Pulmonary artery endothelial cell (primary cell): ENCODE results near the gene ZCWPW2. TPM values are rescaled to one million over a fixed set of nuclear protein-coding genes. Genes with fewer than 3 reads are reported as not detected.

Experiments used
- DNase-seq: peaks from one replicate; pipeline ENCODE4 v3.0.0-alpha.2; 2011; ENCODE audit warnings: low read depth, low spot score
- total RNA-seq: library from RNA; depleted of rRNA; stranded (reverse); fragments of >200 nt; gene quantifications from 2 replicates; pipeline ENCODE4 v1.2.3, GENCODE V29; 2014

The ZCWPW2 gene
- total RNA-seq, 1 donor from 2014 or later, result 0.13 TPM

DNA sequence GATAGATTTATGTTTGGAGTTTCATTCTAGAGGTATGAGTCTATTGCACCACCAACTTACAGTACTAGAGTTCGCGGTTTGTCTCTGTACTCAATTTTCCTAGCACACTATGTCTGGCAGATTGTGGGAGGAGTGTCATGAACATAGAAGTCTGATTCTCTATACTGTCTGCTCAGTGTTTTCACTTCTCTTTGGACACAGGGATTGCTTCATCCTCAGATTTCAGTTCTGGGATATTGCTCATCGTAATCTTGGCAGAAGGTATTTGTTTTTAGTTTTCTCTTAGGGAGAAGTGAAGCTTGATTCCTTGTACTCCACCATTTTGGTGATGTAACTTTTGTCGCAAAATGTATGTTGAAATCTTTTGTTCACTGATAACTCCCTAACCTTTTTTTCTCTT lies 27.9 kb downstream of the ZCWPW2 start:
- DNase-seq, result no peak

DNA sequence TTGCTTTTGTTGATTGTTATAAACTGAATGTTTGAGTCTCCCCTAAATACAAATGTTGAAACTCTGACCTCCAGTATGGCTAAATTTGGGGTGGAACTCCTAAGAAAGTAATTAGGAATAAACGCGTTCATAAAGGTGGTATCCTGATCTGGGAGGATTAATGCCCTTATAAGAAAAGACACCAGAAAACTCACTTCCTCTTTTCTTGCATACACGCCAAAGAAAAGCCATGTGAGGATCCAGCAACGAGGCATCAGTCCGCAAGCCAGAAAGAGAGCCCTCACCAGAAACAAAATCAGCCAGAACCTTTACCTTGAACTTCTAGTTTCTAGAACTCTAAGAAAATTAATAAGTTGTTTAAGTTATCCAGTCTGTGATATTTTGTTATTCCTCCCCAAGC lies 37.5 kb downstream of the ZCWPW2 start:
- no peak for DNase-seq

DNA sequence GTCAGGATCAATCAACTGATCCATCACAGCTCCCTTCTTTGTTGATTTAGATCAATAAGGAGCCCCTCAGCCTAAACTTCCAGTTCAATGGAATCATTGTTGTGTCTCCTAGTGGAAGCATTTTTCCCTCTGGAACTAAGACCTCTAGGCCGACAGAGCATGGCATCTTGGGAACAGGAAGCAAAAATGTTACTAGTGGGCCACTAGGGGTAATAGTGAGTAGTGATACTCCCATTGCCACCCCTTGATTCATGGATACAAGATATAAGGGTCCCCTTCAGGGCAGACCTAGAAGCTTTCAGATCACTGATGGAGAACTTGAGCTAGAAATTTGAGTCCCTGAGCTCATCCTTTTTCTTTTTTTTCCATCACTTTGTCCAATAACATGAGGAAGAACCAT lies 40.5 kb downstream of the ZCWPW2 start:
- no peak for DNase-seq

DNA sequence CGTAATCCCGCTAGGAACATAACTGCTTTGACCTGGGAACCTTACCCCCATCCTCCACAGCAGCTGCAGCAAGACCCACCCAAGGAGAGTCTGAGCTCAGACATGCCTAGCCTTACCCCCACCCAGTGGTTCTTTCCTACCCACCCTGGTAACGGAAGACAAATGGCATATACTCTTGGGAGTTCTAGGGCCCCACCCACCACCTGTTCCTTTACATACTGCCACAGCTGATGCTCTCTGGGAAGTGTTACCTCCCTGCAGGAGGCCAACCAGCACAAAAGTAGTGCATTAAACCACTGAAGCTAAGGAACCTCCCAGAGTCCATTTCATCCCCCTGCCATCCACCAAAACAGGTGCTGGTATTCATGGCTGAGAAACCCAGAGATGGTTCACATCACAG lies 50.7 kb downstream of the ZCWPW2 start:
- DNase-seq, result no peak

DNA sequence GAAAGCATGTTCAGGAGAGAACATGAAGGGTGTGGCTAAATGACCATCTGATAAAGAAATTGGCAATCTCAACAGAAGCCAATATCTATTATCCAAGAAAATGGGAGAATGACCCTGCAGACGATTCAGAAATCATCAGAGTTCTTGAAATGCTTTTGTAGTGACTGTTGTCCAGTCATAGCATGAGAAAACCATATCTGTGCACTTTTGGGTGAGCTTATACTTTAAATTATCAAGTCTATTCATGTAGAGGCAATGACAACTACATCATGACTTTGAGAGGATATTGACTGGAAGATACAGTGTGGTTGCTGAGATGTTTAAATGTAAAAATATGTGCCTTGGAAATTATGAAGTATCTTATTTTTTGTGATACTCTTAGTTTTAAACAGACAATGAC lies 57.7 kb downstream of the ZCWPW2 start:
- no peak for DNase-seq

DNA sequence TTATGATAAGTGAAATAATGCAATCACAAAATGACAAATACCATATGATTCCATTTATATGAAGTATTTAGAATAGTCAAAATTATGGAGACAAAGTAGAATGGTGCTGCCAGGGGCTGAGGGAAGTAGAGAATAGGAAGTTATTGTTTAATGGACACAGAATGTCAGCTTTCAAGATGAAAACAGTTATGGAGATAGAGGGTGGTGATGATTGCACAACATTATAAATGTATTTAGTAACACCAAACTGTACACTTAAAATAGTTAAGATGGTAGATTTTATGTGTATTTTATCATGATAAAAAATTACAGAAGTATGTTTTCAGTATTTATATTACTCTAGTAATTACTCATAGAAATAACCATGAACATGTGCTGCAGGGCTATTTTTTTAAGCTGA lies 100.9 kb downstream of the ZCWPW2 start:
- no peak for DNase-seq

DNA sequence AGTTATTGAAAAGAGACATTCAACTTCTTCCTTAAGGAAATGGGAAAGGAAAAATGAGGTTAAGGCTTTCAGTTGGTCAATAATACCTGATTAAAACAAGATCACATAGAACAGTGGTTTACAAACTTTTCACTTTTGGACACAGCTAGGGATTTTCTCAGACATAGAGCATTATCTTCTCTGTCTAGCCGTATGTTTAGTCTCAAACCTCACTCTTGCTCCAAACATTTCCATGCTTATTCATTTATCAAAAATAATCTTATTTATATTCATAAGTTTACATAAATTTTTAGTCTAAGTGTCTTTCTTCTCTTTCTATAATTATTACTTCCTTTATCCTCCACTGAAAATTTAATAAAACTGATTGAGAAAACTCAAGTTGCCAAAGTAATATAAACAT lies 114.3 kb downstream of the ZCWPW2 start:
- no peak for DNase-seq

DNA sequence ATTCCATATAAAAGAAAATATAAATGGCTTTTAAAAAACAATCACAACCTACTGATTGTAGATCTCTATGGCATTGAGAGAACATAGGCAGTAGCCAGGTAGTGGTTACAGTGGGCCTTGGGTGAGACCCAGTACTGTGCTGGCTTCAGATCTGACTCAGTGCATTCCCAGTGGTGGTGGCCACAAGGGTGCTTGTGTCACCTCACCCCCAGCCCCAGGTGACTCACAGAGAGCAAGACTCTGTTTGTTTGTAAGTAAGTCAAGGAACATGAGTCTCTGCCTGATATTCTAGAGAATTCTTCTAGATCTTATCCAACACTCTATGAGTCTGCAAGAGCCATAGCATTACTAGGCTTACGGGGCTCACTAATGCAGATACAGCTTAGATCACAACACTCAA lies 118.9 kb downstream of the ZCWPW2 start:
- DNase-seq, result no peak

DNA sequence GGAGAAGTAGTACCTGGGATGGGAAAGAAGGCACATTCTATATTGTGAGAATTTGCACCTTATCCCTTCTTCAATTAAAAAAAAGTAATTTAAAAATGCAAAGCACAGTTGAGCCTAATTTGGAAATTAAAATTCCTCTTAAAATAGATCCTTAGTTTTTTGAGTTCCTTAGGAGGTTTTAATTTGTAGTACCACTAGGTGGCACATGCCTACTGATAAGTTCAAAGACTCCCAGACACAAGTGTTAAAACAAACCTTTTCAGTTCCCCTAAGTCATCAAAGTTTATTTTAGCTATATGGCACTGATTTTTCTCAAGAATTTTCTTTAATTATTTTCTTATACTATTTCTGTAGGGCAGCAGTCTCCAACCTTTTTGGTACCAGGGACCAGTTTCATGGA lies 127.7 kb downstream of the ZCWPW2 start:
- peak; percentile 10 for DNase-seq

DNA sequence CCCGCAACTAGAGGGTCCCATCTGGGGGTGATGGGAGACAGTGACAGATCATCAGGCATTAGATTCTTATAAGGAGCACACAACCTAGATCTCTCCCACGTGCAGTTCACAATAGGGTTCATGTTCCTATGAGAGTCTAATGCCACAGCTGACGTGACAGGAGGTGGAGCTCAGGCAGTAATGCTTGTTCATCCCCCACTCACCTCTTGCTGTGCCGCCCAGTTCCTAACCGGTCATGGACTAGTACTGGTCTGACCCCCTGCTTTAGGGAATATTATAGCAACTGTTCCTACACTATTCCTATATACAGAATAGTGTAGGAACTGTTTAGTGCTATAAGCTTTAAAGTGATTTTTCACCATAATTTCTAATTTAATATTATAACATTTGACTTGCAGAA lies 128.2 kb downstream of the ZCWPW2 start:
- no peak for DNase-seq

DNA sequence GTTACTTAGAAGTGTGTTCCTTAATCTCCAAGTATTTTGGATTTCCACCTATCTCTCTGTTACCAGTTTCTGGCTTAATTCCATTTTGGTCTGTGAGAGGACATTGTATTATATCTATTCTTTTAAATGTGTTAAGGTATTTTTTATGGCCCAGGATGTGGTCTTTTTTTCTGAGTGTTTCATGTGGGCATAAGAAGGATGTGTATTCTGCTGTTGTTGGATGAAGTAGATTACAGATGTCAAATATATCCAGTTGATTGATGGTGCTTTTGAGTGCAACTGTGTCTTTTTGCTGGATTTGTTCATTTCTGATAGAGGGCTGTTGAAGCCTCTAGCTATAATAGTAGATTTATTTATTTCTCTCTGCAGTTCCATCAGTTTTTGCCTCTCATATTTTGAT lies 136.6 kb downstream of the ZCWPW2 start:
- no peak for DNase-seq

DNA sequence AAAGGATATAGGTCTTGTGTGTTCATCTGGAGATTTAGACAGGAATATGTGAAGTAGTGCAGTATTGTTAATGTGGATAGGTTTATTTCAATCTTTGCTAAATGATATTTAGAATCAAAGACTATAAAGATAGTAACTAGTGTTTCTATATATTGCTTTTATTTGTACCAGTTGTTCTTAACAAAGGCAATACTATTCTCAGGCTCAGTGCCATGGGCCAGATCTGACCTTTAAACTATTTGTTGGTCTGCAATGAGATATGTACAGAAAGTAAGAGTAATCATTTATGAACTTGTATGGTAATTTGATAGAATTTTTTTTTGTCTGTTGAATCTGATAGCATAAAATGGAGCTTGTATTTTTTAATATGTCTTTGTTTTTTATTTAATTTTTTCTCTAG lies 146.8 kb downstream of the ZCWPW2 start:
- no peak for DNase-seq

DNA sequence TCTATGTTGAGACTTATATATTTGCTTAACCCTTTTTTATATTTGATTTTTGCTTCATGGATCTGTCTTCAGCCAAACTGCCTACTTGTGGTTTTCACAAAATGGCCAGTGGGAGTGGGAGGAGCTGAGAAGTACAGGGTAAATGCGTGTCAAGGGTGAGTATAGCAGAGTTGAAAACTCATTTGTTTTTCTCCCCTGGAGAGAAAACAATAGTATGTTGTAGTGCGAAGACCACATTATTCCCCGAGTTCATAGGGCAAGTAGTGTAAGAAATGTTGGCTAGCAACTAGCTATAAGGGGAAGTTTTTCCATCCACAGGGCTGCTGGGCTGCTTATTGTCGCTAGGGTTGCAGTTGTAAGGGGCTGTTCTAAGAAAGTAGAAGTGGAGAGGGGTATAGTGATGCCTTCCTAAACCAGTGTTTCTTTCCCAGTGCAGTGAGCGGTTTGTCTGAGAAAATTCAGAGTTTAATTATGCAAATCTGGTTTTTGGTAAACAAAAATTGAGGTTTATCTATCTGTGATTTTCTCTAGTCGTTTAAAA lies 153.9 kb downstream of the ZCWPW2 start:
- DNase-seq, result no peak

DNA sequence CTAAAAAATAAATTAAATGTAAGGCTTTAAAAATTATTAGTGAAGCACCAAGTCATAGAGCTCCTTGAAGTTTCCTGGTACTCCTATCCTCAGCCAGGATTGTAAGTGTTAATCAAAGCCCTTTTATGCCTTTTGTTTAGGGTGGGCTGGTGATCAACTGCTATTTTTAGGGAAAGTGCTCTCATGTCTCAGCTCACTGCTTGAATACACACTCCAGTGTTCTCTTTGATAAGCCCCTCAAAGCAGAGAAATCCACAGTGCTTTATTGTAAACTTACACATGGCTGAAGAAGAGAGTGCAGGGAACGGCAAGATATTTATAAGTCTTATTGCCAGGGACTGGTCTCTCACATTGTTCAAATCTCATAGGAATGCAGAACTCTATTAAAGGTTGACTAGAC lies 156.5 kb downstream of the ZCWPW2 start:
- no peak for DNase-seq

DNA sequence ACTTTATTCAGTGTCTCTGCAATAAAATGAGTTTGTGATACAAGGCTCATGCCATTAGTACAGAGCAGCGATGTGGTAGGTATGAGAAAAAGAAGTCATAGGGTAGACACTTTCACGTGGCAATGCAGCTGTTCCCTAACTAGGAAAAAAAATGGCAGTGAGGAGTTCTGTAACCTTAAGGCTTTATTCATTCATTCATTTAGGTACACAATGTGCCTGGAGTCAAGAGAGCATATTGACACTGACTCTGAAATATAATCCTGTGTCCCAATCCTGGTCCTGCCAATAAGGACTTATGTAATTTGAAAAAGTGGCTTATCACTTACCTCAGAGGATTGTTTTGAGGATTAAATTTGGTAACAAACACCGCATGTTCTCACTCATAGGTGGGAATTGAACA lies 173.1 kb downstream of the ZCWPW2 start:
- DNase-seq, result no peak

DNA sequence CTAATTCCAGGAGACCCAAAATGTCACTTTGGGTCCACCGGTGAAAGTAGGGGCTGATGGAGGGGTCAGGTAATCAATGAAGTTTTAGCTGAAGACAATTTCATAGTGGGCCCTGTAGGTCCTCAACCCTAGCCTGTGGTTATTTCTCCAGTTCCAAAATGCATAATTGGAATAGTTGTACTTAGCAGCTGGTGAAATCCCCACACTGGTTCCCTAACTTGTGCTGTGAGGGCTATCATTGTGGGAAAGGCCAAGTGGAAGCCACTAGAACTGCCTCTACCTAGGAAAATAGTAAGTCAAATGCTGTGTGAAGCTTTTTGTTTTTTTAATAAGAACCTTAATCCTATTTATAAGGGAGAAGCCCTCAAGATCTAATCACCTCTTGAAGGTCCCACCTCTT lies 193.8 kb downstream of the ZCWPW2 start:
- DNase-seq, result no peak

DNA sequence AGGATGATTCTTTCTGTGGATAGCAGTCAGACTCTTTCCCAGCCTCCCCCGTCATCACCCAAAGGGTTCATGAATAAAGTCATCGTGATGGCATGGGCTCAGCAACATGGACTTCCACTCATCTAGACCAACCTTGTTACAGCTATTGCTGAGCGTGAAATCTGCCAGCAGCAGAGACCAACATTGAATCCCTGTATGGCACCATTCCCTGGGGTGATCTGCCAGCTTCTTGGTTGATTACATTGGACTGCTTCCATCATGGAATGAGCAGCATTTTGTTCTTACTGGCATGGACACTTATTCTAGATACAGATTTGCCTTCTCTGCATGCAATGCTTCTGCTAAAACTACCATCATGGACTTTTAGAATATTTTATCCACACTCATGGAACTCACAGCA lies 195.7 kb downstream of the ZCWPW2 start:
- no peak for DNase-seq

DNA sequence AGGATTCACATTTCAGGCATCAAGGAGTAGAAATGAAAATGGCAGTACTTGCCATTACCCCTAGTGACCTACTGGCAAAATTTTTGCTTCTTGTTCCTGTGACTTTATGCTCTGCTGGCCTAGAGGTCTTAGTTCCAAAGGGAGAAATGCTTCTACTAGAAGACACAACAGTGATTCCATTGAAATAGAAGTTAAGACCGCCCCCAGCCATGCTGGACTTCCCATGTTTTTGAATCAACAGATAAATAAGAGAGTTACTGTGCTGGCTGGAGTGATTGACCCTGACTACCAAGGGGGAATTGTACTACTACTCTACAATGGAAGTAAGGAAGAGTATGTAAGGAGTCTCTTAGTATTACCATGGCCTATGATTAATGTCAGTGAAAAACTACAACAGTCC lies 196.3 kb downstream of the ZCWPW2 start:
- no peak for DNase-seq

DNA sequence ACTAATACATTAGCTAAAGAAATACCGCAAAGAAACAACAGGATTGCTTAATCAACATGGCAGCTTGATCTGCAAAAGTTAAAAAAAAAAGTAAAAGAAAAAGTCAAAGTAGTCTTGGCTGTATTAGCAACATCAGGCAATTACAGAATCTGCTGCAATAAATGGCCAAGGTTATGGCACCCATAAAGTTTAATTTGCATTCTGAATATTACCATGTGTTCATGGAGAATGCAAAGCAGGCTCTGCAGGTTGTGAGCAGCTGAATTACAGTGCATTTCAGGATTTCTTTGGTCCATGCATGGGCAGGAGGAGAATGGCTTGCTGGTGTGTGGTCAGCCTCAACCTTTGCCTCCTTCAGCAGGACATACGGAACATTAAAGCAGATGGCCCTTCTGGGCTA lies 199.2 kb downstream of the ZCWPW2 start:
- no peak for DNase-seq

DNA sequence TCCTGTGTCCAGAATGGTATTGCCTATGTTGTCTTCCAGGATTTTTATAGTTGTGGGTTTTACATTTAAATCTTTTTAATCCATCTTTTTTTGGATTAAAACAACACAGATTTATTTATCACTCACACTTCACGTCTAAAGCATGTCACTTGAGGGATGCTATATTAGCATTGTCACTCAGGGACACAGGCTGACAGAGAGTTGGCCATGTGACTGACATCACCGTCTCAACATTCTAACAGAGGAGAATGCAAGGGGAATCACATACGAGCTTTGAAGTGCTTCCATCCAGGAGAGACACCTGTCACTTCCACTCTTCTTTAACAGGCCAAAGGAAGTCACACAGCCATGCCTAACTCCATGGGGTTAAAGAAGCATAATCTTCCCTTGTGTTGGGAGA lies 204.7 kb downstream of the ZCWPW2 start:
- DNase-seq, result no peak

DNA sequence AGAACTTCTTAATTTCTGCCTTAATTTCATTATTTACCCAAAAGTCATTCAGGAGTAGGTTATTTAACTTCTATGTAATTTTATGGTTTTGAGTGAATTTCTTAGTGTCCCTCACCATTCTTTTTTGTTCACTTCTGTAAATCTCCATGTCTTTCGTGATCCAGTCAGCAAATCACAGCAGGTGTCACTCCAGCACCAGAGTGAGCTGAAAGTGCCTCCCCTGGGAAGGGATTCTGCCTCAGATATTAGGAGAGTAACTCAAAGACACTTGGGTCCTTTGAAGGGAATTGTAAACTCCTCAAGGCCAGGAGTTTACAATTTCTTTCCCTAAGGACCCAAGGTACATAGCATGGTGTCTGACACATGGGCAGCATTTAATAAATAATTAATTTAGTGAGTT lies 207.7 kb downstream of the ZCWPW2 start:
- DNase-seq, result no peak

DNA sequence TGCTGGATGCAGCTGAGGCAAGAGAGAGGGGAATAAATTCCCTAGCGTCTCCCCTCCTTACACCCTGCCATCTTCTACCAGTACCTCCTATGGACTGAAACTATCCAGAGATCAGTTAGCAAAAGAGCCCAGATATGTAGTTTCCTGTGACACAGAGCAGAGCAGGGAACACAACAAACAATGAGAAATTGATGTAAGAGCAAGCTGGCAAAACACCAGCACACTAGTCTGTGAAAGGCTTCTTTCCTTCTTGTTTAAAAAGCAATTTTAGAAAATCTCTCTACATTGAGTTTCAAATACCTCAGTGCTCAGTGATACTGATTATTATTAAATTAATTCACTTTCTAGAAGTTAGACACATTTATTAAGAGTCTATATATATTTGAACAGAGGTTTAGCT lies 215.7 kb downstream of the ZCWPW2 start:
- DNase-seq, result no peak

DNA sequence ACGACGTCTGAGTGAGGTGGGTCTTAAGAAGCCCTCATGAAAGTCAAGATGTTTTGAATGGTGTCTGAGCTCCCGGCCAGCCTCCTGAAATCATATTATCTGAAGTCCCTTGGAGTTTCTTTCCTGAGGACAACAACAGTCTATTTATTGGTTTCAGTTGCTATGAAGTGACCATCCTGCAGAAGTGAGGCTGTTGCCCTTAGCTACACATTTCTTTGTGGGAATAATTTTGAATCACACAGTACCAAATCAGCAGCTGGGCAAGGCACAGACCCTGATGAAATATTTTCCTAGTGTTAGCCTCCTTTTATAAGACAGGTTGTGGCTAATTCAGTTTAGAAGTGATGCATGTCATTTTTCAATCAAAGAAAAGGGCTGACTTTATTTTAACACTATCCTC lies 220.8 kb downstream of the ZCWPW2 start:
- DNase-seq, result no peak

DNA sequence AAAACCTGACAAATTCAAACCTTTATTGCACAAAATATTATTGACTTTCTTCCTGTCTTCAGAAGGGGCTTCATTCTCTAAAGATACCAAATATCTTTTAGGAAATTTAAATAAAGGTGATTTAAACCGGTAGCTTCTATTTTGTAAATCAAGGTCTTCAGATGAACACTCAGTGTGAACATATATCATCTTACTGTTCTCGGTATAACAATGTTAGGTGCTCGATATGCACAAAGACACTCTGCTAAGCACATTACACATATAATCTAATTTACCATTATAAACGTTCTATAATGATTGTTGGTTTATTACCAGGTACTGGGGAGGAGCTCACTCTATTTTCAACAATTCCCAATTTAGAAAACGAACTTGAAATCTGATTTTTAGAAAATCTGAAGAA lies 225.5 kb downstream of the ZCWPW2 start:
- DNase-seq, result no peak
